ENCODE results near the gene AATK.

AATK gene

DNA sequence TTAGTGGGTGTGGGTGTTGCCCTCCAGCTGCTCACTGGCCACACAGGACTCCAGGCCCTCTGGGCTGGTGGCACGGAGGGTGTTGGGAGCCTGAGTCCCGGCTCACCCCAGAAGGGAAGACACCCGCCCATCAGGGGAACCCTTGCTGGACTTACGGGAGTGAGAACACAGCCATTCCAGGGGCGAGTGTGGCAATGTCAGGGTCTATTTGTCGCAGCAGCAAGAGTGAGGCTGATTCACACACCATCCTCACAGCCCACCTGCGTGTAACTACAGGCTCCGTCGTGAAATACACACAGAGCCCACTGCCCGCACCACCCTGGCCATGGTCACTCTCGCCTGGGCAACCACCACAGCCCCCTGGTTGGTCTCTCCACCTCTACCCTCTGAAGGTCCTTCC, 17.8 kb upstream of the AATK start:
- FAIRE-seq (no peak), DNase-seq (ENCODE audit: insufficient read length, low spot score) (no peak)

DNA sequence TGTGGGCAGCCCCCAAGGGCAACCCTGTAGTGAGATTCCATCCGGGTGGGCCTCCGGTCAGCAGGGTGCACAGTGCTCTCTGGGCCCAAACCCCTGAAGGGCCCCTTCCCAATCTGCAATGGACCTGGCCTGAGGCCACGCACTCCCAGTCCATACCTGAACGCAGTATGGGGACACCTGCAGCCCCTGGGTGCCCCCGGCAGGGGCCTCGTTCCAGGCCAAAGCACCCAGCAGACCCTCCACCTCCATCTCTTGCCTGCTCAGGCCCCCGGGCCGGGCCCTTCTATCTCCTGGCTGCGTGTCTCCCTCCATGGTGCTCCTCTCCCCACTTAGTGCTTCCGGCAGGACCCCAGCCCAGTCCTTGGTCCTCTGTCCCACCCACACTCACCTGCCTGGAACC, 17.3 kb upstream of the AATK start:
- no peak for FAIRE-seq
- DNase-seq (ENCODE audit: insufficient read length, low spot score), result no peak

DNA sequence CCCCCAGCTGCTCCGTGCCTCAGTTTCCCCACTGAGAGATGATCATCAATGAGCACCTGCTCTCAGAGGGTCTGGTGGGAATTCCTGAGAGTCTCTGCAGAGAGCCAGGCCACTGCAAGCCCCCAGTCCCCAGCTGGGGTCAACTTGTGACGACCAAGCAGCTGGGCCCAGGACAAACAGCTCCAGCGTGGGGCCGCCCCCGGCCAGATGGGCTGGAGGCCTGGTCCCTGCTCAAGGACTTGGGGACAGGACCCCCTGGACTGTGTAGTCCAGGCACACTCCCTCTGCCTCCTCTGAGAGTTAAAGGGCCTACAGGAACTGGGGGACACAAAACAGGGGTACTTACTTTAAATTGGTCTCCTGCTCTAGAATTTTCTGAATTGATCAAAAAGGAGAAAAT, 16.6 kb upstream of the AATK start:
- DNase-seq (ENCODE audit: insufficient read length, low spot score), result no peak
- FAIRE-seq, result no peak

DNA sequence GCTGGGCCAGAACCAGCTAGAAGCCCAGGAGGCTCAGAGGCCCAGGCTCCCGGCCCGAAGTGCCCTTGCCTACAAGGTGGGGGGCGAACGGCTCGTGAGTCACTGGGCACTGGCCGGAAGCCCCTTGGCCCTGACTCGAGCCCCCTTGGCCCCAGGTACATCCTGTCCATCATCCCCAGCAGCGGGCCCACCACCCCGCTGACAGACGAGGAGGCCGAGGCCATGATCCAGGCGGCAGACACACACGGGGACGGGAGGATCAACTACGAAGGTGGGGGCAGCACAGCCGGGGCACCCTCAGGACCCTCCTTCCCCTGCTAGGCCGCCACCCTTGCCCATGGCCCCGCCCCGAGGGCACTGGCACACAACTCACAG, 15.8 kb upstream of the AATK start:
- DNase-seq (ENCODE audit: insufficient read length, low spot score) (no peak), FAIRE-seq (no peak)

DNA sequence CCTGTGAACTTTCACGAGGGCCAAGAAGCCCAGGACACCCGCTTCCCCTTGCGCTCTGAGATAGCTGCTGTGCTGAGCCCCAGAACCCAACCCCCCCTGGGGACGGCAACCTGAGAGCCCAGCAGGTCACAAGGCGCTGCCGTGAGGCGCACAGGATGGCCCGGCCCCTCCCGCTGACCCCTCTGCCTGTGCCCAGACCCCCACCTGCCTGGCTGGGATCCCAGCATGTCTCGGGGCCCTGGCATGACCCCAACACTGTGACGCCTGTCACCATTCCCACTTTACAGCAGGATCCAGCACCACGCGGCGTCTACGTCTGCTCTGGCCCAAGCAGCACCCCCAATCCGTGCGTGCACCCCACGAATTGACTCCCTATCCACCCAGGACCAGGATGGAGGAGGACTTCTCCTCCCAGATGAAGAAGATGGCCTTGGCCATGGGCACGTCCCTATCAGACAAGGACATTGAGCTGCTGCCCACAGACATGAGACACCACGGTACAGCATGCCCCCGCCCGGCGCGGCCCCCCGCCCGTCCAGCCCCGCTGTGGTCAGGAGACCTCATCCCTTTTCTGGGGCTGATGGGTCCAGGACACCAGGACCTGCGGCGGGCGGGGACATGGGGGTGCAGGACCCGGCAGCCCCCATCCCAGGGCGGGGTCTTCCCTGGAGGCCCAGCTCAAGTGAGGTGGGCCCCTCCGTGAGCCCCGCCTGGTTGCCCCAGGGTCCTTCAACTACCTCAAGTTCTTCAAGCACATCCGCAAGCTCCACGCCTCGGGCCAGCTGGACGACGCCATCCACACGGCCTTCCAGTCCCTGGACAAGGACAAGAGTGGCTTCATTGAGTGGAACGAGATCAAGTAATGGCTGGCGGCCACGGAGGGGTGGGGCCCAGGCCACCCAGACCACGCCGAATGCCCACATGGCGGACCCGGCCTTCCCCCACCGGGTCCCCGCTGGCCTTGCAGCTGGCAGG, 15.1 kb upstream of the AATK start:
- DNase-seq (ENCODE audit: insufficient read length, low spot score) (no peak), FAIRE-seq (no peak)

DNA sequence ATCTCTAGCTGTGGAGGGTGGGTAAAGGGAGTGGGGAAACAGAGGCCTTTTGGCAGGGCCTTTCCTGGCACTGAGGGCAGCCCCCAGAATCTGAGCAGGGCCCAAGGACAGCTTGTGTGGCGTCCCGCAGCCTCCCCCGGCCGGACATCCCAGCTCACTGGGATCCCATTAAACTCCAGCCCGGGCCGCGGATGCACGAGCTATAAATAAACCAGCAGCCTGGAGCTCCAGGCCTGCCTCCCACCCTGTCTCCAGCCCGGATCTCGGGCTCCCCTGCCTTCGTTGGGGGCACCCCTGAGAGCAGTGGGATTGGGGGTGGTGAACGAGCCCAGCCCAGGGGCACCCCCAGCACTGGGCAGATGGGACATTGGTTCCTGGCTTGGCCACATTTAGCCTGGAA, 13.8 kb upstream of the AATK start:
- FAIRE-seq (no peak), DNase-seq (ENCODE audit: insufficient read length, low spot score) (no peak)

DNA sequence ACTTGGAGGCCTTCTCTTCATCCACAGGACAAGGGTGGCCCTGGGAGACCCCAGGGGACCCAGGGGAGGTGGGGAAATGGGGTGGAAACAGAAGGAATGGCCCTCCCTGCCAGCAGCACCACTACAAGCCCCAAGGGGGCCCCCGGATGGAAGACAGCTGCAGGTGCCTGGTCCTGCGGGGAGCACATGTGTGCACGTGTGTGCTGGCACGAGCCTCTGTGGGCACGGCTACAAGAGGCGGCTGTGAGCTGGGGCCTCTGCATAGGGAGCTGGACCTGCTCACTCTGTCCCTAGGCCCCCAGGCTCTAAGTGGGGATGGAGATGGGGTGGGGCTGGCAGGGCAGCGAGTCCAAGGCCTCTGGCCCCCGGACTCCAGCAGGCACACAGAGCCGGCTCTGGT, 13.2 kb upstream of the AATK start:
- FAIRE-seq (no peak), DNase-seq (ENCODE audit: insufficient read length, low spot score) (no peak)

DNA sequence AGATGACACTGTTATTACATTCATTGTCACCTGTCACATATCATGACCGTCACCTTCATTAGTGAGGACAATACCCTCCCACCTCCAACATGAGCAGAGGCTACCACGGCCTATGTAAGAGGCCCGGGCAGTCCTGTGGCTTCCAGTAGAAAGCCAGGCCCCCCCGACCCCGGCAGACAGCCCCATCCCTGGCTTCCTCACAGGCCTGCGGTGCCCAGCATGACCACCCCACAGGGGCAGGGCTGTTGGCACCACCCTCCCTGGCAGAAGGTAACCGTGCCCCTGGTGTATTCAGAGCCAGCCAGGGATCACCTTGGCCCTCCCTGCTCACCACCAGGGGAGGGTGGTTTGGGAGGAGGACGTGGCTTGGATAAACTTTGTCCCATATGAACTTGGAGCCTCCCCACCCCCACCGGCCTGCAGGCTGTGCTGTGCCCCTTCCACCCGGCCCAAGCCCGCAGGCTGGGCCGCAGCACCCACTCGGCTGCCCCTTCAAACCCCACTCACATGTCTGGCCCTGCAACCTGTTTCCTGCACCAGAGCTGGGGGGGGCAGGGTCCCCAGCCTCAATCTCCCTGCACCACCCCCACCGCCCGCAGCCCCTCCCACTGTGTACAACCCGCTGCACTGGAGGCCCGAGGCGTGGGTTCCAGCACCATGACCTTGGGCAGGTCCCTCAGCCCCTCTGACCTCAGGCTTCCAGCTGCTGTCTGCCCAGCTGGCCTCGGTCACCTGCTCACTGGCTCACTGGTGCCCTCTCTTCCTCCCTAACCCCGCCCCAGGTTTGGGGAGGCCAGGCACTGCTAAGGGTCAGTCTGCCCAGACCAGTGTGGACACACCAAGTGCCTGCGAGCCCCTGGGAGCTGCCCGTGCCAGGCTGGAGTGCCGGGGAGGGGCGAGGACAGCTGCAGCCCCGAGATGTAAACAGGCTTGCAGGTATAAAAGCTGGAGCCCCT, 12.4 kb upstream of the AATK start:
- no peak for DNase-seq (ENCODE audit: insufficient read length, low spot score)
- no peak for FAIRE-seq

DNA sequence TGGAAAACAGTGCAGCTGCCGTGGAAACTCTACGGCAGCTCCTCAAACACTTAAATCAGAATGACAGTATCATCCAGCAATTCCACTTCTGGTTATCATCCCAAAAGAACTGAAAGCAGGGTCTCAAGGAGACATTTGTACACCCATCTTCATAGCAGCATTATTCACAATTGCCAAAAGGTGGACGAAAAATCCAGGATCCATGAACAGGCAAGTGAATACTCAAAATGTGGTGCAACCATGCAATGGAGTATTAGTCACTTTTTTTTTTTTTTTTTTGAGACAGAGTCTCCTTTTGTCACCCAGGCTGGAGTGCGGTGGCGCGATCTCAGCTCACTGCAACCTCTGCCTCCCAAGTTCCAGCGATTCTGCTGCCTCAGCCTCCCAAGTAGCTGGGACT, 10.6 kb upstream of the AATK start:
- no peak for FAIRE-seq
- no peak for DNase-seq (ENCODE audit: insufficient read length, low spot score)

DNA sequence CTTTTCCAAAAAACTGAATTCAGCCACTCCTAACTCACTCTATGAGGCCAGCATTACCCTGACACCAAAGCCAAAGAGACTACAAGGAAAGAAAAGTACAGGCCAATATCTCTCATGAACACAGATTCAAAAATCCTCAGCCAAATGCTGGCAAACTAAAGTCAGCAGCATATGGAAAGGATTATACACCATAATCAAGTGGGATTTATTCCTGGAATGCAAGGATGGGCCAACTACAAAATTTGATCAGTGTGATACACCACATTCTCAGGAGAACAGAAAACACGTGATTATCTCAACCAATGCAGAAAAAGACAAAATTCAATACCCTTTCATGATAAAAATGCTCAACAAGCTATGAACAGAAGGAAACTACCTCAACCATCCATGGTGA, 7.7 kb upstream of the AATK start:
- FAIRE-seq (no peak), DNase-seq (ENCODE audit: insufficient read length, low spot score) (no peak)

DNA sequence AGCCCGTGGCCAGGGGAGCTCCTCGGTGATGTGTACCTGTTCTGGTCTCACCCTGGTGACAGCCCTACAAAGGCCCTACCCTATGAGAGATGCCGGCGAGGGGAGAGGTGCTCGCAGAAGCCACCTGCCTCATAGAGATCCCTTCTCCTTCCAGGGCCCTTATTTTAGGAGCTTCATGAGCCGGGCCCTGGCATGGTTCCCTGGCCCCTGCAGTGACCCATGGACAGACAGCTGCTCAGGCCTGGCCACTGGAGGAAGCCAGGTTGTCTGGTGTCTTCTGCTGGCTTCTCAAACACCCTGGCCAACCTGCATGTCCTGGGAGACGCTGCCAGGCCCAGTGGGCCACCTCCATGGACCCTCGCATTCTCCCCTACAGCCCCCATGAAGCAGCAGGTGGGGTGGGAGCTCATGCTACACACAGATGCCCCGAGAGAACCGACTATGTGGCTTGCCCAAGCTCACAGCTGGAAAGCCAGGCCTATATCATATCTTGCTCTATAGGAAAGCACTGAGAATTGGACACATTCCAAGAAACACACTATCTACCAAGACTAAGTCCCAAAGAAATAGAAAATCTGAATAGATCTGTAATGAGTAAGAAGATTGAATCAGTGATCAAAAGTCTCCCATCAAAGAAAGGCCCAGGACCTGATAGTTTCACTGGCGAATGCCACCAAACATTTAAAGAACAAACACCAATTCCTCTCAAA, 7.2 kb upstream of the AATK start:
- DNase-seq (ENCODE audit: insufficient read length, low spot score) (no peak), FAIRE-seq (no peak)

DNA sequence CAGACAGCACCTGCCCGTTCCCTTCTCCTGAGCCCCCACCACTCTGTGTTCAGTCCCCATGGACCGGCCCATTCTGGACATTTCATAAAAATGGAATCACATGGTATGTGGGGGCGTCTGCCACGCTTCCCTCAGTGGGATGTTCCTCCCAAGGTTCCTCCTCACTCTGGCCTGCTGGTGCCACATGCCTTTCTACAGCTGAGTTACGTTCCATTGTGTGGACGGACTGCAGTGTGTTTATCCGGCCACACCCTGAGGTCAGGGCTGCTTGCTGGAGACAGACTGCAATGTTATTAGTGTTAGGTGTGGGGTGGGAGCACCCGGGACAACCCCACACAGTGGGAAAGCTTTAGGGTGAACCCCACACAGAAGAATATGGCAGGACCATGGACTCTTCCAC, 5.9 kb upstream of the AATK start:
- FAIRE-seq (peak; percentile 20), DNase-seq (ENCODE audit: insufficient read length, low spot score) (no peak)

DNA sequence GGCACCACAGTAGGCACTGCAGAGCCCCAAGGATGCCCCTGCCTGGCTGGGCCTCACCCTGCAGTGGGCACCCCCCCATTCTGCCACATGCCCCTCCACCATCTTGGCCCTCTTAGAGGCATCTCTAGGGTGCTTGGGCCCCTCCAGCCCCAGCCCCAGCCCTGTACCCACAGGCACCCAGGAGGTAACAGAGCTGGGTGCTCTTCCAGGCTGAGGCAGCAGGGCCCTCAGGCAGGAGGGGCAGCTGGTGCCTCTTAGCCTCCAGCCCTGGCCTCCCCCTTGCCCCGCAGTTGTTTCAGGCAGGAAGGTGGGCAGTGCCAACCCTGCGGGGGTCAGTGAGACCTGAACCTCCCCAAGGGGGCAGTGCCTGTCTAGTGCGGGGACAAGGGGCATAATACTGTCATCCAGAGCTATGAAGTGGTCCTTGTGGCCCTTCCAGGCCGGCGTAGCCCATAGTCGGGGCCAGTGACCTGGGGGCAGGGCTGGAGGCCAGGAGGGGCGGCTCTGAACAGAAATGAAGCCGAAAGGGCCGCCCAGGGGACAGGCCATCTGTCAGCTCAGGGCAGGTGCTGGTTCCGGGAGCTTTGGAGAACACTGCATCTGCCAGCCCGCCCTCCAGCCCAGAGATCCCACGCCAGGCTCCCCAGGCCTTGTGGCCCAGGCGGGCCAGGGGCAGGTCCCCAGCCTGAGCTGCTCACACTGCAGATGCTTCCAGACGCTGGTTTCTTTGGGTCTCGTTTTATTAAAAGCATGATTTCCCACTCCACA, 4.9 kb upstream of the AATK start:
- no peak for FAIRE-seq
- DNase-seq (ENCODE audit: insufficient read length, low spot score), result no peak

DNA sequence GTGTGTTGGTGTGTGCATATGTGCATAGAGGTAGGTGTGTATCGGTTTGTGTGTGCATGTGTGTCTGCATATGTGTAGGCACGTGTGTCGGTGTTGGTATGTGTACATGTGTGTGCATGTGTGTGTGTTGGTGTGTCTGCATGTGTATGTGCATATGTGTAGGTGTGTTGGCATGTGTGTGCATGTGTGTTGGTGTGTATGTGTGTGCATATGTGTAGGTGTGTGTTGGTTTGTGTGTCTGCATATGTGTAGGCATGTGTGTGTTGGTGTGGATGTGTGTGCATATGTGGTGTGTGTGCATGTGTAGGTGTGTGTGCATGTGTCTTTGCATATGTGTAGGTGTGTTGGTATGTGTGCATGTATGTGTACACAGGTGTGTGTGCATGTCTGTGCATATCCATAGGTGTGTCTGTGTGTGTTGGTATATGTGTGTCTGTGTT, 3.9 kb upstream of the AATK start:
- FAIRE-seq, result peak; percentile 99
- no peak for DNase-seq (ENCODE audit: insufficient read length, low spot score)

DNA sequence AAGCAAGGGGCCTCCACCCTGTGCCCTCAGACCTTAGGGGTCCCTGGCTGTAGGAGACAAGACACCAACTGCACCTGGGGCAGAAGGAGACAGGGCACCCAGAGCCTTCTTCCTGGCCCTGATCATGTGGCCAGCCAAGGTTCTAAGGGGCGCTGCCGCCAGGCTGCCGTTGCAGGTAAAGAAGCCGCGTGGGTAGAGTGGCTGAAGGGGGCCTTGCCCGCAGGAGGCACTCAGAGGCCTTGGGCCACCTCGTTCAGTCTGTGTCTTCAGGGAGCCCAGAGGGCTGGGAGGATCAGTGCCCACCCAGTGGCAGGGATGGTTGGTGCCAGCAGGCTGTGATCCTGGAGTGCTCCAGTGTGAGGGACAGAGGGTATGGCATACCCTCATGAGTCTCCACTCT, 1.6 kb upstream of the AATK start:
- no peak for FAIRE-seq
- no peak for DNase-seq (ENCODE audit: insufficient read length, low spot score)

DNA sequence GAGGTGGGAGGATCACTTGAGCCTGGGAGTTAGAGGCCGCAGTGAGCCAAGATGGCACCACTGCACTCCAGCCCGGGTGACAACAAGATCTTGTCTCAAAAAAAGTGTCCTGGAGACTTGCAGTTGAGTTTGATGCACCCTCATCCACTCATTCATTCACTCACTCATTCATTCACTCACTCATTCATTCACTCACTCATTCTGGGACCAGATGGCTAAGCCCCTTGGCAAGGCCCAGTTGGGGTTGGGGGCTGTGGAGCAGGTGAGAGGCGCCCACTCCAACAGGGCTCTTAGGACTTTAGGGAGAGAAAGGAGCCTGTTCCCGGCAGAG, 1.1 kb upstream of the AATK start:
- no peak for DNase-seq (ENCODE audit: insufficient read length, low spot score)
- no peak for FAIRE-seq

DNA sequence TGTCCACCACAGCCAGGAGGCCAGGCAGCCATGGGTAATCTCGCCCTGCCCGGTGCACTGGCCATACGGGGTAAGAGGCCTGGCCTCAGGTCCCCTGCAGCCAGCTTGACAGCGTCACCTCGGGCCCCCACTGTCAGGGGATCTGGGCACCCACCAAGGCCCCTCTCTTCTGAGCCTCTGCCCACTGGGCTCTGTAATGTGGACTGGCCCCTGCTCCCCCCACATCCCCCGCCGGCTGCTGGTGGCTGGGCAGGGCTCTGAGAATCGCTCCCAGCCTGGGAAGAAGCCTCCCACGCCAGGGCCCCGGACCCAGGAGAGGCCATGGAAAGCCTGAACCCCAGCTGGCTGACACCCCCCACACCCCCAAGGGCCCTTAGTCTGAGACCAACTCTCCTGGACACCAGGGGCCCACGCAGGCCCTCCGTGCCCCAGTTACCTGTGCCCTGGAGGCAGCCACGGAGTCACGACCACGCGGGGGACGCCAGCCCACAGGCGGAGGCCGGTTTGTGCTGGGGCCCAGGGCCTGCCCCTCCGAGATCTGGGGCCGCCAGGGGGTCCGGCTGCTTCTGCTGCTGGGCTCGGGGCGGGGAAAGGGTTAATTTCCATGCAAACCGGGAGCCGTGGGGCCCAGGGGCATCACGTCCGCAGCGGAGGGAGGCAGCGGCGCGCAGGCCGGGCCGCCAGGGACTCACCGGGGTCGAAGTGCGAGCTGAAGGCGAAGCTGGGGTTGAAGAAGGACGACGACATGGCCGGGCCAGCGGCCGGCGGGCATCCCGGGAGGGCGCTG, 582 bp downstream of the AATK start, which contains the start of gene PVALEF:
TSS of gene PVALEF (plus strand) at position 262 of the 787 bp plus-strand sequence. CDS start 15,720 bp downstream, outside the sequence.
- DNase-seq (ENCODE audit: insufficient read length, low spot score), result peak; percentile 44
- FAIRE-seq, result no peak

DNA sequence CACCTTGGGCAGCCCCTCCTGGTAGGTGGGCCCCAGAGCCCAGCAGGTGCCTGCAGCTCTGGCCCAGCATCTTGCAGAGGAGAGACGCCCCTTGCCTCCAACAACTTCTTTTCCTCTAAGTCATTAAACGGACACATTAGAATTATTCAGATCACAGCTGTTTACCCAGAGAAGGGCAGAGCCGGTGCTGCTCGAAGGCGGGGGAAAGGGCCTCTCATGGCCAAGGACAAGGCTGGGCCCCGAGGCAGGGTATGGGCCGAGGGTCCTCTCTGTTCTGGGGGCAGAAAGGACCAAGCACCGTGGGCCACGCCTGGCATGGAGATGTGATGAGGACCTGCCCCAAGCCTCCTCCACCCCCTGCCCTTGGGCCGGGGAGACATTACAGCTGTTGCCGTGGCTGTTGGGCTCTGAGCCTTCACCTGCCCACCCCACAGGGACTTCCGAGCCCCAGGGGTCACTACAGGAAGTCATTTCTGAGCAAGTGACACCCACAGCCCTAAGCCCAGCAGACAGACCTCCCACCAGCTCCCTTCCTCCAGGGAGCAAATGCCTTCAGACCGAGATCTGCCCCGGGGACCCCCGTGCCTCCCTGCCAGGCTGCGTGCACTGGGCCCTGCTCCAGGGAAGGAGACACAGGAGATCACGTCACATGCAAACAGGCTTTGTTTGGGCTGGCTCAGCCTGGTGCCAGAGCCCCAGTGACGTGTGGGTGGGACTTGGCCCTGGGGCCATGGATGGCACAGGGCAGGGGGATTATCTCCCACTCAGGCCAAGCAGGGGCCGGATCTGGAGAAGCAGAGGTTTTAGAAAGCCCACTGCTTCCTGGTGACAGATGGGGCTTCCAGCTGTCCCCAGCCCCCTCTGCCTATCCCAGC, 1.4 kb downstream of the AATK start:
- FAIRE-seq (peak; percentile 33), DNase-seq (ENCODE audit: insufficient read length, low spot score) (no peak)
